ENCODE data around the gene LTBR. TPM values are rescaled to one million over a fixed set of nuclear protein-coding genes. Genes with fewer than 3 reads are reported as not detected.
"Not testable (repeated sequence)": the region's sequence is repeated elsewhere in the genome, so short reads cannot be mapped to it uniquely, and the experiment has no call there.

LTBR gene
- total RNA-seq, 1 experiment from 2014 or later: 10.1 TPM

DNA sequence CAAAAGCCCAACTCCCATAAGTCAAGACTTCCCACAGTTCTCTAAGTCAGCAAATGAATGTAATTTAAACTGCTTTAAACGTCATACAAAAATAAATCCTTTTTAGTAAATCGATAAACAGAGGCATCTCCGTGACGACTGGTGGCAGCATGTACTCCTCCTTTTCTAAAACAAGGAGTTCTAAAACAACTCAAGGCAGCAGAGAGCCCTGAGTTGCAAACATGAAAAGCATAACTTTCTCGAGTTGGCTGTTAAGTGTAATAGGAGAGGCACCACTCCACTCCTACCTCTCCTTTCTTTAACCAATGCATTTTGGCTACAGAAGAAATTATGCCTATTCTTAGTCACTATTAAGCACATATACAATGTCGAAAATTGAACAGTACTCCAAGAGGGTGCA lies 22.0 kb downstream of the LTBR start:
- in situ Hi-C loops (cut with HindIII; ENCODE audit: low sequenced_read_pairs): no loop called here
- no peak for DNase-seq (ENCODE audit: low spot score)

DNA sequence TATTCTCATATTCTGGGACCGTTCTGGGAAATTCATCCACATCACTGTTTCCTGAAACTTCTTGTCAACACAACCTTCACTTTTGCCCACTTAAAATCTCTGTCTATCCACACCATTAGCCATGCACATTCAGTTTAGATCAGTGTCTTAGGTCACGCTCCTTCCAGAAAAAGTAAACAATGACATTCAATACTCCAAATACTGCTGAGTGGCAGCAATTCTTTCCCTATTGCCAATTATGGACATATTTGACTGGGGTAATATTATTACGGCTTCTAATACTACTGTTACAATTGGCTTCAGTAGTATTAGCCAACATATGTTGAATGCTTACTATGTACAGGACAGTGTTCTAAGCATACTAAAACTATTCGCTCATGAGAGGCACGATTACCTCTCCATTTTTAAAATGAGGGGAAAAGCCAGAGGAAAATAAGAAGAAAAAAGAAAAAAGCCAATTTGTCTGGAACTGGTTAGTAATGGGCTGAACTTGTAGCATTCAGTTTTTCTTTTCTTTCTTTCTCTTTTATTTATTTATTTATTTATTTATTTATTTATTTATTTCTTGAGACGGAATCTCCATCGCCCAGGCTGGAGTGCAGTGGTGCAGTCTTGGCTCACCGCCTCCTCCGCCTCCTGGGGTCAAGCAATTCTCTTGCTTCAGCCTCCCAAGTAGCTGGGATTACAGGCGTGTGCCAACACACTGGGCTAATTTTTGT lies 23.4 kb downstream of the LTBR start:
- in situ Hi-C loops (cut with HindIII; ENCODE audit: low sequenced_read_pairs): no loop called here
- no peak for DNase-seq (ENCODE audit: low spot score)

DNA sequence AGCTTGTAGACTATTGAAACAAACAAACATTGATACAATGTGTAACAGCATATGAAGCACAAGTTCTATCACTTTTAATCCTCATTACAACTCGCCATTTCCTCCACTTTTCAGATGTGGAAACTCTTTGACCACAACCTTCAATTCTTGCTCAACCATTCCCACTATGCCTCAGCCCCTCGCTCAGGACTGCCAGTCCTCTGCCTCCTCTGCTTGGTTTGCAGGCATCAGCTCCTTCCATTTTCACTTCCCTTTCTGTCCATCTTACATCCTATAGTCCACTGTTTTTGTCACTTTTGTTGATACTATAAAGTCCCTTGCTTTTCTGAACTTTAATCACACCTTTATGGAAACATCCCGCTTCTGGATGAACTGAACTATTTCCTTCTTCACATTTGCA lies 32.6 kb downstream of the LTBR start:
- DNase-seq (ENCODE audit: low spot score): no peak
- in situ Hi-C loops (cut with HindIII; ENCODE audit: low sequenced_read_pairs): no loop called here

DNA sequence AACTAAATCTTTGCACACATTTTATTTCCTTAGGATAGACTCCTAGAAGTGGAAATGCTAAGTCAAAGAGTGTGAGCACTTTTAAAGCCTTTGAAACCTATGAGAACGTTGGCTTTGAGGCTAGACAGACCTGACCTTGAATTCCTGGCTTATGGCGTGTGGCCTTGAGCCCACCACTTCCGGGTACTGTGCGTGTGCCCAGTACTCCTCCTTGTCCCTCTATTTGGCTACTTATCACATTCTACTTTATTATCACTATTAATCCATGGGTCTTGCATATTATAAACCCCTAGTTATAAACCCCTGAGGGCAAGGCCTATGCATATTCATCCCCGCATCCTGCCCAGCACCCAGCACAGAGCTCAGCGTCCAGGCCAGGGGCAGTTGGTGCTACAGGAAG lies 34.8 kb downstream of the LTBR start:
- in situ Hi-C loops (cut with HindIII; ENCODE audit: low sequenced_read_pairs): no loop called here
- no peak for DNase-seq (ENCODE audit: low spot score)

DNA sequence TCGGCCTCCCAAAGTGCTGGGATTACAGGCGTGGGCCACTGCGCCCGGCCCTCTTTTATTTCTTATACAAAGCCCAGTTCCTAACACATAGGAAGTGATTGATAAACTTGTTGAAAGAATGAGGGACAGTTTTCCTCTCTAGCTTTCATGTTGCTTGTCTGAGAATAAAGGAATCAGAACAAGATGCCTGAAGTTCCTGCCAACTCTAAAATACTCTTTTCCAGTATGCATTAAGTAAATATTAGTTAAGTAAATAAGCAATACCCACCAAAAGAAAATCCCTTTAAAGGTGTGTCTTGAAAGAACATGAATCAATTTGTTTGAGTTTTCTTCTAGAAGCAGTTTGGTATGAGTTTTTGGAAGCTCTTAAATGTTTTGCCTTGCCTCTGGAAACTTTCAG lies 36.4 kb downstream of the LTBR start:
- no peak for DNase-seq (ENCODE audit: low spot score)
- in situ Hi-C loops (cut with HindIII; ENCODE audit: low sequenced_read_pairs): no loop called here

DNA sequence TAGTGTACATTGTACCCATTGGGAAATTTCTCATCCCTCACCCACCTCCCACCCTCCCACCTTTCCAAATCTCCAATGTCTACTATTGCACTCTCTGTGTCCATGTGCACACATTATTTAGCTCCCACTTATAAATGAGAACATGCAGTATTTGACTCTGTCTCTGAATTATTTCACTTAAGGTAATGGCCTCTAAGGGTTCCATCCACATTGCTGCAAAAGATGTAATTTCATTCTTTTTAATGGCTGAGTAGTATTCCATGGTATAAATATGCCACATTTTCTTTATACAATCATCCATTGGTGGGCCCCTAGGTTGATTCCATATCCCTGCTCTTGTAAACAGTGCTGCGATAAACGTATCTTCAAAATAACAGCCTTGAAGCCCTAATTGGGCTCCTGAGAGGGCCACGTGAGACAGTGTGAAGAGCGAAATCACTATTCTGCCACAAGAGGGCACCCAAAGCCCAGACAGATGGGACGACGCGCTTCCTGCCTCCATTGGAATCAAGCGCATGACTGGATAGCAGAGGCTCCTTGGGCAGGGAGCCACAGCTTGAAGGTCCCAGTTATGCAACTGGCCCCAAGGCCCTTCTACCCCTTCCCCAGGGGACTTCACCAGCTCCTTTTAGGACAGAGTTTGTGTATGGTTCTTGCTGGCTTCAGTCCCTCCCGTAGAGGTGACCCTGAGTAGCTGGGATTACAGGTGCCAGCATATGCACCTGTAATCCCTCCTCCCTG lies 39.5 kb downstream of the LTBR start:
- in situ Hi-C loops (cut with HindIII; ENCODE audit: low sequenced_read_pairs): no loop called here
- DNase-seq (ENCODE audit: low spot score): peak; percentile 88

DNA sequence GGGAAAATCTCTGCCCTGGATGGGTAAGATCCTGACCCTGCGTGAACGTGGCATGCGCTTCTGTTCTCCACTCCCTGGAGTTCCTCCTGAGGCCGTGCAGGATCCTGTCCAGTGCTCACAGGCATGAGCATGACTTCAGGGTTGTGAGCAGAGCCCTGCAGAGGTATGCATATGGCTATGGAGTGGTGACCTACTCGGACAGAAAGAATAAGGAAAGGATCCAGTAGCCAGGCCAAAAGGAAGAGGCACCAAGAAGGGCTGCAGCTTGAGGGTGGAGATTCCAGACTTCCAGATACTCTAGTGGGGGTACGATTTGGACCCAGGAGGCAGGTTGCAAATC lies 40.0 kb downstream of the LTBR start:
- DNase-seq (ENCODE audit: low spot score): peak; percentile 25
- in situ Hi-C loops (cut with HindIII; ENCODE audit: low sequenced_read_pairs): no loop called here

DNA sequence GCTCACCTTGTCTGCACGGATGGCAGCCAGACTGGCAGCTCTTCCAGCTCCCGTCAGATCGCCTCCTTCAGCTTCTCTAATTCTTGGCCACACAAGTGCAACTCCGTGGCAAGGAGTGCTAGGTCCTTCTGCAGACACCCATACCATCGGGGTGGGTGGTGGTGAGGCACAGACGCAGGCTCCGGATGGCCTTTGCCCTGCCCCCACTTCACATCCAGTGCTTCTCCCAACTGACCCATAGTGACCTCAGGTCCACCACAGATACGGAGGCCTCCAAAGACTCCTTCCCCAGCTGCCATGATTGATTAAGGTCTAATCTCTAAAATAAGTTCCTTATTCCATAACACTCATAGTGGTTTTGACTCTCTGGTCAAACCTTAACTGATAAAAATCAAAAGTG lies 40.9 kb downstream of the LTBR start:
- DNase-seq (ENCODE audit: low spot score): no peak
- in situ Hi-C loops (cut with HindIII; ENCODE audit: low sequenced_read_pairs): no loop called here

DNA sequence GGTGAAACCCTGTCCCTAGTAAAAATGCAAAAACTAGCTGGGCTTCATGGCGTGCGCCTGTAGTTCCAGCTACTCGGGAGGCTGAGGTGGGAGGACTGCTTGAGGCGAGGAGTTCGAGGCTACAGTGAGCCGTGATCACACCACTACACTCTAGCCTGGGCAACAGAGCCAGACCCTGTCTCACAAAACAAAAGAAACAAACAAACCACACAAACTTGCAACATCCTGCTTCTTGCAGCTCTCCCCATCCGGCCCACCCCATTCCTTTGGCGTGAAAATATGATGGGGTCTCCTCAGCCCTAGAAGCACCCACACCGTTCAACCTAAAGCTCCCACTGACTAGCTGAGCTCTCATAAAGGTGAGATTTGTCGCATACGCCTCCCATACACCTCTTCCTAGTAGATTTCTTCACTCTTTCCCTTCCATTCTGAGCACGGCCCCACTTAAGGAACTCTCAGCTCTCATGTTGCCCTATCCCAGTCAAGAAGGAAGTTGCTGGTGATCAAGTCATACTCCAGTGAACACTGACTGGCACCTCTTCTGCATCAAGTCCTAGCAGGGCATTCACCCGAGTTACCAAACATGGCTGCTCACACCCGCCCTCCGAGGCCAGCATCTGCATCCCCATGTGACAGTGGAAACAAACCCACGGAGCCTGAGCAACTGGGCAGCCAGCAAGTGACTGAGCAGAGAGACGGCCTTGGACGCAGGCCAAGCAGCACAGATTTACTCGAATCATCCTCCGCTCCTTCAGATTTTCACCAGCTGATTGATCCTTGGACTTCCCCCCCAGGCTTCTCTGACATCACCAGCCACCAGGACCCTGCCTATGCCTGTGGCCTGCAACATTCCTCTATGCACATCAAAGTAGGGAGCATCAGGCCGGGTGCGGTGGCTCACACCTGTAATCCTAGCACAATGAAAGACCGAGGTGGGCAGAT lies 41.9 kb downstream of the LTBR start:
- in situ Hi-C loops (cut with HindIII; ENCODE audit: low sequenced_read_pairs): no loop called here

DNA sequence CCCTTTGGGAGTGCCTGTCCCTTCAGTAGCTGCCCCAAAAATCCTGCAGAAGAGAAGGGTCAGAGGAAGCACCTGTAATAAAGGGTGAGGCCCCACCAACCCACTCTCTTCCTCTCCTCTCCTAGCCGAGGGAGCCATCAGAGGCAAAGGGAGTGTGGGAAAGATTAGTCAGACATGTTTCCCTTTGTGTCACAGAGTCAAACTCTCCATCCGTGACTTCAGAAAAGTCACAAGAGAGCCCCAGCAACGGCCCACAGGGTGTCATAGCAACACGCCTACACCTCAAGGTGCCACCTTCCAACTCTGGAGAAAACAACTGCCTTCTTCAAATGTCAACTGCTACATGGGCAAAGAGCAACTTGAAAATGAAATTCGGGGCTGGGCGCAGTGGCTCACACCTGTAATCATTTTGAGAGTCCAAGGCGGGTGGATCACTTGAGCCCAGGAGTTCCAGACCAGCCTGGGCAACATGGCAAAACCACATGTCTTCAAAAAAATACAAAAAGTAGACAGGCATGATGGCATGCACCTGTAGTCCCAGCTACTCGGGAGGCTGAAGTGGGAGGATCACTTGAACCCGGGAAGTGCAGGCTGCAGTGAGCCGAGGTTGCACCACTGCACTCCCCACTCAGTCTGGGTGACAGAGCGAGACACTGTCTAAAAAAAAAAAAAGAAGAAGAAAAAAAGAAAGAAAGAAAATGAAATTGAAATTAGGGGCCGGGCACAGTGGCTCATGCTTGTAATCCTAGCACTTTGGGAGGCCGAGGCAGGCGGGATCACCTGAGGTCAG lies 43.1 kb downstream of the LTBR start:
- in situ Hi-C loops (cut with HindIII; ENCODE audit: low sequenced_read_pairs): no loop called here
- DNase-seq (ENCODE audit: low spot score): no peak

More for the DNA sequence above, 41.9 kb downstream of the LTBR start:
- DNase-seq (ENCODE audit: low spot score): no peak

DNA sequence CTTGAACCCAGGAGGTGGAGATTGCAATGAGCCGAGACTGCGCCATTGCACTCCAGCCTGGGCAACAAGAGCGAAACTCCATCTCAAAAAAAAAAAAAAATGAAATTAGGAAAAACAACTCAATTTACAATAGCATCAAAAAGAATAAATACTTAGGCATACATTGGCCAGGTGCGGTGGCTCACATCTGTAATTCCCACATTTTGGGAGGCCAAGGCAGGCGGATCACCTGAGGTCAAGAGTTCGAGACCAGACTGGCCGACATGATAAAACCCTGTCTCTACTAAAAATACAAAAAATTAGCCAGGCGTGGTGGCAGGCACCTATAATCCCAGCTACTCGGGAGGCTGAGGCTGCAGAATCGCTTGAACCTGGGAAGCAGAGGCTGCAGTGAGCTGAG lies 43.8 kb downstream of the LTBR start:
- DNase-seq (ENCODE audit: low spot score); in situ Hi-C loops (cut with HindIII; ENCODE audit: low sequenced_read_pairs): not testable (repeated sequence)

DNA sequence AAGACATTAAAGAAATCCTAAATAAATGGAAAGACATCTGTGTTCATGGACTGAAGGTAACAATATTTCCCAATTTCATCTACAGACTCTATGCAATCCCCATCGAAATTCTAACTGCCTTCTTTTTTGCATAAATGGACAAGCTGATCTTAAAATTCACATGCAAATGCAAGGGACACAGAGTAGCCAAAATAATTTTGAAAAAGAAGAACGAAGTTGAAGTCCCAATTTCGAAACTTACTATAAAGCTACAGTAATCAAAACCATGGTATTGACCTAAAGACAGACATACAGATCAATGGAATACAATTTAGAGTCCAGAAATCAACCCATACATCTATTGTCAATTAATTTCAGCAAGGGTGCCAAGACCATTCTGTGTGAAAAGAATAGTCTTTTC lies 44.4 kb downstream of the LTBR start:
- in situ Hi-C loops (cut with HindIII; ENCODE audit: low sequenced_read_pairs): no loop called here

DNA sequence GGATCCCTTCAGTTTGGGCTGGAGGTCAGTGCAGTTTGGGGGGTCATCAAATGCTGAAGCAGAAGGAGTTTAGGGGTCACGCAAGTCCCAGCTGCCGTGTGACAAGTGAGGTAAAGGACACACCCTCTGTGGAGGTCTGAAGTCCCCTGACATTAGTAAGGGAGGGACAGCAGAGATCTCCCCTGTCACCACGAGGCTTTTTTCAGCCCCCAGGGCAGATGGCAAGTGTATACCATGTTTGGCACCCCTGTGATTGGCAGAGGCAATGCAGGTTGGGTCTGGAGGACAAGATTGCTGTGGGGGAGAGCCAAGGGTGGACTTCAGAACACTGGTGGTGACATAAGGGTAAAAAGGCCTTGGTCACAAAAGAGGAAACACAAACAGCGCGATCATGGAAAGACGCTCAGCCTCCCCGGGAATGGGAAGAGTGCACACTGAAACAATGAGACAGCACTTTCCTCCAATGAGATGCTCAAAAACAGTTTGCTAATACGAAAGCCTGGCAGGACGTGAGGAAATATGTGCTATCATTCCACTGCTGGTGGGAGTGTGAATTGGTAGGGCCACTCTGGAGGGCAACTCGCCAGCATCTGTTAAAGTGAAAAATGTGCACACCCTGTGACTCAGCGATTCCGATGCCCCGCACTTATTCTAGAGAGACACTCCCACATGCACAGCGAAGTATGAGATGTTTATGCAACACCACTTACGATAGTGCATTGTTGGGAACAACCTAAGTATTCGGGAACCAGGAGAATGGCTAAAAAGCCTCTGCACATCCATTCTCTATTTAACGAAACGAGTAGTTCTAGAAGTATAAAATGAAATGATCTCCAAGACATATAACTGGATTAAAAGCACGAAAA lies 46.4 kb downstream of the LTBR start:
- in situ Hi-C loops (cut with HindIII; ENCODE audit: low sequenced_read_pairs): no loop called here

More for the DNA sequence above, 44.4 kb downstream of the LTBR start:
- DNase-seq (ENCODE audit: low spot score): no peak

DNA sequence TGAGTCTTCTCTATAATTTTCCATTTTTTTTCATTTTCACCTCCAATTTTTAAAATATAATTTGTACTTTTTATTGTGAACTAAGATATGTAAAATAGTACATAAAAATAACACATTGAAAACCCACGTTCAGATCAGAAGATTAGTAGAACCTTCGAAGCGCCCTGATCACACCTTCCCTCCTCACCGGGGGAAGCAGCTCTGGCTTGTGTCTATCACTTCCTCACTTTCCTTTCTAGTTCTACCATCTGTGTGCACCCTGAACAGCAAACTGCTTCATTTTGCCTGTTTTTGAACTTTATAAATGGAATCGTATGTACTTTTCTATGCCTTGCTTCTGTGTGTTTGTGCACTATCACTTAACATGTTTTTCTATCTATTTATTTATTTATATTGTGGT lies 49.0 kb downstream of the LTBR start:
- in situ Hi-C loops (cut with HindIII; ENCODE audit: low sequenced_read_pairs): no loop called here
- no peak for DNase-seq (ENCODE audit: low spot score)

More for the DNA sequence above, 46.4 kb downstream of the LTBR start:
- no peak for DNase-seq (ENCODE audit: low spot score)

DNA sequence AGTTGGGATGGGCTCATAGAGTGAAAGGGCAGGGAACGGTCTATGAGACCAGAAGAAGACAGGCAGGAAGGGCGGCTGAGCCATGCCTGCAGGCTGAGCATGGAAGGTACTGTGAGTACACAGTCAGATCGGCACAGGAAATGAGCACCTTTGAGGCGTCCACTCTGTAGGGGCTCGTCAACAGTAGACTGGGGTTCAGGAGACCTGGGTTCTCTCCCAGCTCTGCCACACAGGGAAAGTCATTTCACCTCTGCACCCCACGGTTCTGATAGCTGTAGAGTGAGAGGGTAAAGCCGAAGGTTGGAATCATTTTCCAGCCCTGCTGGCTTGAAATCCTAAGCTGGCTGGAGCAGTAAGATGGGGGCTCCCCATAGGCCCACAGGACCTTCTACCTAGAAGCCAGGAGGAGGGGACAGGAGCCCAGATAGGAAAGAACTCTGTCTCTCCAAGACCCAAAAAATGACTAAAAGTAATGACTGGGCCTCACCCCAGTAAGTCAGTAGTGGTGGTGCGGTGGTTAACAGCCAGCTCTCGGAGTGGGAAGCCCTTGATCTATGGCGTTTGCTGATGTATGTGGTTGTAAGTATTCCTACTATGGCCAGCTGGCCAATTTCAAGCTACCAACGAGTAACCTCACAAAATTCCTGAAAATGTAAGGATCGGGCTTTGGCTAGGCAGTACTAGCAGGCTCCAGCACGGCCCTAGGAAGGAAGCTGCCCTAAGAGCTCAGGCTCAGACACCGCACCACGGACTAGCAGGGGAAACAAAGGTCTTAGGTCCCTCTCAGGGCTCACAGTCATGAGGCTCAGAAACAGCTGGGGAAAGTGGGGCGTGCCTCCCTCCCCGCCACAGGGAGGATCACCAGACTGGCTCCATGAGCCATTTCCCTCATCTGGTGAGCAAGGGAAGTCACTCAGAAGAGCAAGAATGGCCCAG lies 50.5 kb downstream of the LTBR start:
- no peak for DNase-seq (ENCODE audit: low spot score)
- in situ Hi-C loops (cut with HindIII; ENCODE audit: low sequenced_read_pairs): no loop called here

DNA sequence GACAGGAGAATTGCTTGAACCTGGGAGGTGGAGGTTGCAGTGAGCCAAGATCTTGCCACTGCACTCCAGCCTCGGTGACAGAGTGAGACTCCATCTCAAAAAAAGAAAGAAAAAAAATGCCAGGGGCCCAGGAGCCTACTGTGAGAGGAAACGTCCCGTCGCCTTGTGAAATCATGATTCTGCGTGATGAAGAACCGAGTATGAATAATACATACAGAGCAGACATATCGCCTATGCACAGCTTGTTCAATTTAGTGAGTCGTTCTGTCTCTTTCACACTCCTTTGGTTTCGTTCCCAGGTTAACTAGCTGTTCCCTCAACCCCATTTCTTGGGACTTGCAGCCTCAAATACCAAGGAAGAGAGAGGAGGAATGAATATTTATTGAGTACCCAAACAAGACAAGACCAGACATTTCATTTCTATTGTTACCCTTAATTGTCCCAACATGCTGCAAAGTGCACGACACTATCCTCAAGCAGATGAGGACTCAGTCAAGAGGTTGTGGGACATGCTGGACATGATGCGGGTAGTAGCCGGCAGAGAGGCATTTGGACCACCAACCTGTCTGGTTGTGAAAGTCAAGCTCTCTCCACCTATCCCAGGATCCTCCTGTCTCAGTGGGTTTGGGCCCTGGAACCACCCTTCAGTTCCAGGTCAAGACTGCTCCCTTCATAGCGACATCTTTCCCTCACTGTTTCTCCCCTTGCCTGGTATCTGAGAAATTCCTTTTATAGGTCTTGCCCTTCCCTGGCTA lies 52.2 kb downstream of the LTBR start:
- in situ Hi-C loops (cut with HindIII; ENCODE audit: low sequenced_read_pairs): no loop called here
- no peak for DNase-seq (ENCODE audit: low spot score)

DNA sequence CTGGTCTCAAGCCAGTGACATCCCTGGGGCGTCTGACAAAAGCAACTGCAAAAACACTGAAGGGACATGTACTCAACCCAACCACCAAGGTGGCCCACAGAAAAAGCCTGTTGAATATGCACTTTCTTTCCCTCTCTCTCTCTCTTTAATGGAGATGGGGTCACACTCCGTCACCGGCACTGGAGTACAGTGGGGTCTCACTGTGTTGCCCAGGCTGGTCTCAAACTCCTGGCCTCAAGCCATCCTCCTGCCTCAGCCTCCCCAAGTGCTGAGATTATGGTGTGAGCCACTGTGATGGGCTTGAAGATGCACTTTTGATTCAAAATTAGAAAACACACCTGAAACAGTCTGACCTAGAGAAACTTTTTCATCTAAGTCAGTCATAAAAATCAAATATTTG lies 53.6 kb downstream of the LTBR start:
- no peak for DNase-seq (ENCODE audit: low spot score)
- in situ Hi-C loops (cut with HindIII; ENCODE audit: low sequenced_read_pairs): no loop called here

Measured in G401 (cell line).